GM18870 (cell line): Measurements from ENCODE around the gene MYRF.

Source experiments
- ATAC-seq: cut with Tn5 transposase; IDR thresholded peaks from one replicate; pipeline ENCODE4 v1.9.1; 2021; ENCODE audit warnings: moderate library complexity; ENCODE audit not compliant: unreplicated experiment

The MYRF gene

GRCh38 chr11:61837411-61838005 is 85.1 kb downstream of the MYRF start:
- no peak for ATAC-seq
